Measurements from ENCODE around the gene TUT7. TPM values are rescaled to one million over a fixed set of nuclear protein-coding genes. Genes with fewer than 3 reads are reported as not detected.
"Not testable (repeated sequence)": the region's sequence is repeated elsewhere in the genome, so short reads cannot be mapped to it uniquely, and the experiment has no call there.

Gene TUT7
- 17.7 and 28.5 TPM in 2 replicates for total RNA-seq (ENCODE audit: low replicate concordance)

GRCh38 chr9:86354011-86354817 lies at the start of gene TUT7:
TUT7 (minus strand) TSS chr9:86354410; CDS start chr9:86353199, 1,211 bp downstream.
- peaks cover 45% of the 10 kb centered on the region for H3K79me2 ChIP-seq (ENCODE audit: low read depth)
- Mint-ChIP-seq H3K9me3 (no peaks in the 10 kb centered on the region), H3K4me1 (peaks cover 27% of the 10 kb centered on the region), H3K27me3 (ENCODE audit: insufficient read depth, low read depth) (no peaks in the 10 kb centered on the region), H3K36me3 (peaks cover 6% of the 10 kb centered on the region), H3K4me3 (peak within 1 kb of the TSS; percentile 99), H3K27ac (peak within 1 kb of the TSS; percentile 82)
- H3K36me3 ChIP-seq: peaks cover 7% of the 10 kb centered on the region
- peaks cover 16% of the 10 kb centered on the region for H3K4me1 ChIP-seq
- H3K27me3 ChIP-seq: peaks cover 12% of the 10 kb centered on the region
- peaks cover 3% of the 10 kb centered on the region for H4K20me1 ChIP-seq (ENCODE audit: low read depth)
- H3K4me2 ChIP-seq: peak within 1 kb of the TSS; percentile 96
- H3K9ac ChIP-seq: peak within 1 kb of the TSS; percentile 69
- H3F3A ChIP-seq (ENCODE audit: low read depth): peaks cover 18% of the 10 kb centered on the region
- TF ChIP-seq, protein P1, sequence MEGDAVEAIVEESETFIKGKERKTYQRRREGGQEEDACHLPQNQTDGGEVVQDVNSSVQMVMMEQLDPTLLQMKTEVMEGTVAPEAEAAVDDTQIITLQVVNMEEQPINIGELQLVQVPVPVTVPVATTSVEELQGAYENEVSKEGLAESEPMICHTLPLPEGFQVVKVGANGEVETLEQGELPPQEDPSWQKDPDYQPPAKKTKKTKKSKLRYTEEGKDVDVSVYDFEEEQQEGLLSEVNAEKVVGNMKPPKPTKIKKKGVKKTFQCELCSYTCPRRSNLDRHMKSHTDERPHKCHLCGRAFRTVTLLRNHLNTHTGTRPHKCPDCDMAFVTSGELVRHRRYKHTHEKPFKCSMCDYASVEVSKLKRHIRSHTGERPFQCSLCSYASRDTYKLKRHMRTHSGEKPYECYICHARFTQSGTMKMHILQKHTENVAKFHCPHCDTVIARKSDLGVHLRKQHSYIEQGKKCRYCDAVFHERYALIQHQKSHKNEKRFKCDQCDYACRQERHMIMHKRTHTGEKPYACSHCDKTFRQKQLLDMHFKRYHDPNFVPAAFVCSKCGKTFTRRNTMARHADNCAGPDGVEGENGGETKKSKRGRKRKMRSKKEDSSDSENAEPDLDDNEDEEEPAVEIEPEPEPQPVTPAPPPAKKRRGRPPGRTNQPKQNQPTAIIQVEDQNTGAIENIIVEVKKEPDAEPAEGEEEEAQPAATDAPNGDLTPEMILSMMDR (IDR thresholded peaks at IDR 0.05): no peak
- no peak for TF ChIP-seq EZH2phosphoT487 (IDR thresholded peaks at IDR 0.05)
- peak; percentile 71 for TF ChIP-seq EZH2 (IDR thresholded peaks at IDR 0.05)
- H3K27ac ChIP-seq: peak within 1 kb of the TSS; percentile 93
- DNase-seq (ENCODE audit: low spot score): peak; percentile 98
- H2AFZ ChIP-seq (replicated peaks): peak within 1 kb of the TSS; percentile 85
- H3K9me3 ChIP-seq (ENCODE audit: low read depth): no peaks in the 10 kb centered on the region
- peak within 1 kb of the TSS; percentile 95 for H3K4me3 ChIP-seq

DNA sequence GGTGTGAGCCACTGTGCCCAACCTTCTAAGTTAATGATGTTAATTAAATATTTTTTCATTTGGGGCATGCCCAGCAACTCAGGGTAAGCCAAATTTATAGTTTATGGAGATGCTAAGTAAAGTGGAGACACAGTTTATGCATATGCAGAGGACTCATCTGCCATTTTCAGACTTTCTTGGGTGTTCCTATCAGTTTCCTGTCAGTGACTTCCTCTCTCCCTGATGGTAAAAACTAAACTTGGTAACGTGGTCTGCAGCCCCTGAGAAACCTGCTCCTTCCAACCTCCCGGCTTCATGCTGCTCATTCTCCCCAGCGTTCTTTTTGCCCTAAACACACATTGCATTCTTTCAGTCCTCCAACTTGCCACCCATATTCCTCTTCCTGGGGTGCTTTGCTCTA lies 48.4 kb upstream of the TUT7 start:
- H4K20me1 ChIP-seq (ENCODE audit: low read depth): no peaks in the 10 kb centered on the region
- TF ChIP-seq EZH2 (IDR thresholded peaks at IDR 0.05) (no peak), EZH2phosphoT487 (IDR thresholded peaks at IDR 0.05) (no peak)
- TF ChIP-seq, protein P1 (IDR thresholded peaks at IDR 0.05): no peak
- H3K4me2 ChIP-seq: no peak overlapping the region
- H3K9ac ChIP-seq: no peak overlapping the region
- Mint-ChIP-seq H3K27me3 (ENCODE audit: insufficient read depth, low read depth) (peaks cover 9% of the 10 kb centered on the region), H3K4me3 (no peak overlapping the region), H3K9me3 (no peaks in the 10 kb centered on the region), H3K4me1 (peaks cover 15% of the 10 kb centered on the region), H3K36me3 (no peaks in the 10 kb centered on the region), H3K27ac (no peak overlapping the region)
- H3K9me3 ChIP-seq (ENCODE audit: low read depth): no peaks in the 10 kb centered on the region
- H3F3A ChIP-seq (ENCODE audit: low read depth): no peaks in the 10 kb centered on the region
- no peaks in the 10 kb centered on the region for H3K36me3 ChIP-seq
- no peaks in the 10 kb centered on the region for H3K79me2 ChIP-seq (ENCODE audit: low read depth)
- H3K27ac ChIP-seq: no peak overlapping the region
- H3K4me1 ChIP-seq: peaks cover 8% of the 10 kb centered on the region
- DNase-seq (ENCODE audit: low spot score): no peak
- H3K27me3 ChIP-seq: peaks cover 13% of the 10 kb centered on the region
- H2AFZ ChIP-seq (replicated peaks): no peak overlapping the region
- H3K4me3 ChIP-seq: no peak overlapping the region

DNA sequence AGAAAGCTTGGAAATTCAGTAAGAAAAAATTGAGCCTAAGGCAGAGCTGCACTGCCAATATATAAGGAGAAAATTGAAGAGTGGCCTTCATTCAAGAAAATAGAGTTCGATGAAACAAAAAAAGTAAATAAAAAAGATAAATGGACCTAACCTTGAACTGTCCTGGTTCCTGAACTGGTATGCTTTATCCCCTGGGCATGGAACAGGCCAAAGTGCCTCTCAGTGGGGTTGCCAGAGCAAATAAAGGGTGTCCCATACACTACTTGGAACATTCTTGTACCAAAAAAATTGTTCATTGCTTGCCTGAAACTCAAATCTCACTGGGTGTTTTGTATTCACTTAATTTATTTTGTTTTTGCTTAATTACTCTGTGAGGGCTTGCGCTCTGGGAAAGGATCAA lies 42.2 kb upstream of the TUT7 start:
- H3K4me1 Mint-ChIP-seq: no peaks in the 10 kb centered on the region

DNA sequence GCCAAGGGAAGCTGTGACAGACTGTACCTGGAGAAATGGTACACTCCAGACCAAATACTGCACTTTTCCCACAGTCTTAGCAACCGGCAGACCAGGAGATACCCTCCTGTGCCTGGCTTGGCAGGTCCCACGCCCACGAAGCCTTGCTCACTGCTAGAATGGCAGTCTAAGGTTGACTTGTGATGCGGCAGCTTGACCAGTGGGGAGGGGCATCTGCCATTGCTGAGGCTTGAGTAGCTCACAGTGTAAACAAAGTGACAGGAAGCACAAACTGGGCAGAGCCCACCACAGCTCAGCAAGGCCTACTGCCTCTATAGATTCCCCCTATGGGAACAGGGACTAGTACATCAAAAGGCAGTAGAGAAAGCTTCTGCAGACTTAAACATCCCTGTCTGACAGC lies 36.0 kb upstream of the TUT7 start:
- H3K9ac ChIP-seq; H3F3A ChIP-seq (ENCODE audit: low read depth); H3K36me3 ChIP-seq; H3K4me3 Mint-ChIP-seq; H3K9me3 ChIP-seq (ENCODE audit: low read depth); H3K27me3 Mint-ChIP-seq (ENCODE audit: insufficient read depth, low read depth); H3K27ac Mint-ChIP-seq; H3K4me3 ChIP-seq; H3K79me2 ChIP-seq (ENCODE audit: low read depth); H3K27me3 ChIP-seq; H3K4me2 ChIP-seq; H3K4me1 ChIP-seq; DNase-seq (ENCODE audit: low spot score); H3K36me3 Mint-ChIP-seq; H3K27ac ChIP-seq; H4K20me1 ChIP-seq (ENCODE audit: low read depth): not testable (repeated sequence)
- Mint-ChIP-seq H3K4me1 (peaks cover 11% of the 10 kb centered on the region), H3K9me3 (peaks cover 14% of the 10 kb centered on the region)
- peak overlapping the region; percentile 63 for H2AFZ ChIP-seq (replicated peaks)

More for the DNA sequence above, 42.2 kb upstream of the TUT7 start:
- Histone ChIP-seq H3K27me3 (no peaks in the 10 kb centered on the region), H3K79me2 (ENCODE audit: low read depth) (no peaks in the 10 kb centered on the region), H3K36me3 (no peaks in the 10 kb centered on the region), H3K27ac (no peak overlapping the region), H3K9ac (no peak overlapping the region), H3F3A (ENCODE audit: low read depth) (no peaks in the 10 kb centered on the region), H4K20me1 (ENCODE audit: low read depth) (no peaks in the 10 kb centered on the region), H3K9me3 (ENCODE audit: low read depth) (no peaks in the 10 kb centered on the region), H3K4me3 (no peak overlapping the region), H2AFZ (replicated peaks) (no peak overlapping the region), H3K4me2 (no peak overlapping the region), H3K4me1 (no peaks in the 10 kb centered on the region)
- H3K4me3 Mint-ChIP-seq: no peak overlapping the region
- DNase-seq (ENCODE audit: low spot score): no peak
- H3K9me3 Mint-ChIP-seq: peaks cover 12% of the 10 kb centered on the region
- no peaks in the 10 kb centered on the region for H3K36me3 Mint-ChIP-seq
- peaks cover under 1% of the 10 kb centered on the region for H3K27me3 Mint-ChIP-seq (ENCODE audit: insufficient read depth, low read depth)
- TF ChIP-seq EZH2 (IDR thresholded peaks at IDR 0.05) (no peak), EZH2phosphoT487 (IDR thresholded peaks at IDR 0.05) (no peak)
- TF ChIP-seq, protein P1 (IDR thresholded peaks at IDR 0.05): no peak
- no peak overlapping the region for H3K27ac Mint-ChIP-seq
